SHP77 treated with DMSO at 0.1 percent for 48 hours (cell line): Measurements from ENCODE around the gene HCFC1.
"Not testable (repeated sequence)": the region's sequence is repeated elsewhere in the genome, so short reads cannot be mapped to it uniquely, and the experiment has no call there.

Experiments used
- DNase-seq: peaks from one replicate; lab custom pipeline; 2025; lab: John Stamatoyannopoulos, UW

Gene HCFC1

GRCh38 chrX:154008521-154008920, 36.9 kb upstream of the HCFC1 start:
- DNase-seq: no peak

- DNase-seq: no peak
Observed at GRCh38 chrX:154006947-154007346, 35.3 kb upstream of the HCFC1 start.

GRCh38 chrX:154004315-154004714, 32.7 kb upstream of the HCFC1 start:
- no peak for DNase-seq

- no peak for DNase-seq
Observed at GRCh38 chrX:154002215-154002719, 30.6 kb upstream of the HCFC1 start.

- DNase-seq: no peak
Observed at GRCh38 chrX:154000051-154000450, 28.4 kb upstream of the HCFC1 start.

- DNase-seq: no peak
Observed at GRCh38 chrX:153999359-154000037, 27.9 kb upstream of the HCFC1 start.

GRCh38 chrX:153995504-153995903, 23.9 kb upstream of the HCFC1 start:
- DNase-seq: no peak

- not testable (repeated sequence) for DNase-seq
Observed at GRCh38 chrX:153994398-153994797, 22.8 kb upstream of the HCFC1 start.

- no peak for DNase-seq
Observed at GRCh38 chrX:153993978-153994377, 22.4 kb upstream of the HCFC1 start.

- DNase-seq: no peak
Observed at GRCh38 chrX:153993079-153993478, 21.5 kb upstream of the HCFC1 start.

- DNase-seq: no peak
Observed at GRCh38 chrX:153992180-153992579, 20.6 kb upstream of the HCFC1 start.

- DNase-seq: no peak
Observed at GRCh38 chrX:153991013-153991580, 19.5 kb upstream of the HCFC1 start.

GRCh38 chrX:153989973-153990655, 18.5 kb upstream of the HCFC1 start:
- DNase-seq: no peak

GRCh38 chrX:153988493-153988892, 16.9 kb upstream of the HCFC1 start:
- DNase-seq: no peak

GRCh38 chrX:153984351-153985178, 12.9 kb upstream of the HCFC1 start:
- no peak for DNase-seq

GRCh38 chrX:153983321-153983801, 11.7 kb upstream of the HCFC1 start:
- DNase-seq: no peak

GRCh38 chrX:153981771-153982533, 10.3 kb upstream of the HCFC1 start:
- no peak for DNase-seq

GRCh38 chrX:153981231-153981630, 9.6 kb upstream of the HCFC1 start:
- no peak for DNase-seq

- not testable (repeated sequence) for DNase-seq
Observed at GRCh38 chrX:153980394-153980793, 8.8 kb upstream of the HCFC1 start.

GRCh38 chrX:153974726-153975286, 3.2 kb upstream of the HCFC1 start:
- no peak for DNase-seq
